AG04450 (cell line): Measurements from ENCODE around the gene ZNF608. TPM values are rescaled to one million over a fixed set of nuclear protein-coding genes. Genes with fewer than 3 reads are reported as not detected.

Experiments used
- CTCF ChIA-PET: fragments of 300-600, 350-600 bp; formaldehyde crosslinking; extraction: SDS; loops from one replicate; lab custom pipeline; 2022; ENCODE audit warnings: antibody characterized with exemption, inconsistent platforms; lab: Charles Lee
- POLR2A ChIA-PET: fragments of 350-600 bp; formaldehyde crosslinking; extraction: SDS; loops from one replicate; lab custom pipeline; 2021; ENCODE audit warnings: antibody characterized with exemption, inconsistent platforms; lab: Yijun Ruan, JAX
- DNase-seq: peaks from one replicate; pipeline ENCODE4 v3.0.0-alpha.2; 2011; ENCODE audit warnings: low read depth, low spot score
- H3K27ac ChIP-seq: one replicate; pipeline ENCODE4 v1.5.1; 2012; ENCODE audit warnings: low read depth, low read length, control low read depth
- H3K27me3 ChIP-seq: one replicate; pipeline ENCODE4 v1.6.0; 2012; ENCODE audit warnings: low read length; ENCODE audit not compliant: control insufficient read depth, insufficient read depth
- H3K4me3 ChIP-seq: 2 replicates; pipeline ENCODE4 v1.5.1; 2011; ENCODE audit warnings: mild to moderate bottlenecking, low read depth, low read length, control low read depth
- H3K9me3 ChIP-seq: 2 replicates; pipeline ENCODE4 v1.5.1; 2012; ENCODE audit warnings: low read length; ENCODE audit not compliant: control insufficient read depth, insufficient read depth
- polyA plus RNA-seq: library from polyadenylated mRNA; depleted of rRNA; stranded (reverse); fragments of >200 nt; gene quantifications from 2 replicates; pipeline ENCODE4 v1.2.3, GENCODE V29; 2011
- TF ChIP-seq, protein P1 (sequence below): IDR thresholded peaks from 2 replicates; pipeline ENCODE4 v1.5.1; 2011; ENCODE audit warnings: low read depth, low read length, control low read depth, inconsistent platforms

ZNF608 gene
- polyA plus RNA-seq, 1 experiment: 13.0 TPM

DNA sequence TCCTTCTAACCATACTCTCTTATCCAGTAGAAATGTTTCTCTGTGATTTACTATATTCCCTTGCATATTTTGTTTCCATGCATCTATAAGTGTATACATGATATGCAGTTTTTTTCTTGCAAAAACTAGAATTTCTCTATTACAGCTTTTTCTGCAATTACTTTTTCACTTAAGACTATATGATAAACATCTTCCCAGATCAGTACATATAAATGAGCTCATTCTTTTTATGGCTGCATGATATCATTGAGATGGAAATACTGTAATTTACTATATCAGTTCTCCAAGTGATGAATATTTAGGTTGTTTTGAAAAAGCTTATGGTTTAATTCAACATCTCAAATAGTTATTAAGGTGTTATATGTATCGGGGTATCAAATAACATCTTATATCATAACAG lies 18.1 kb upstream of the ZNF608 start:
- TF ChIP-seq, protein P1, sequence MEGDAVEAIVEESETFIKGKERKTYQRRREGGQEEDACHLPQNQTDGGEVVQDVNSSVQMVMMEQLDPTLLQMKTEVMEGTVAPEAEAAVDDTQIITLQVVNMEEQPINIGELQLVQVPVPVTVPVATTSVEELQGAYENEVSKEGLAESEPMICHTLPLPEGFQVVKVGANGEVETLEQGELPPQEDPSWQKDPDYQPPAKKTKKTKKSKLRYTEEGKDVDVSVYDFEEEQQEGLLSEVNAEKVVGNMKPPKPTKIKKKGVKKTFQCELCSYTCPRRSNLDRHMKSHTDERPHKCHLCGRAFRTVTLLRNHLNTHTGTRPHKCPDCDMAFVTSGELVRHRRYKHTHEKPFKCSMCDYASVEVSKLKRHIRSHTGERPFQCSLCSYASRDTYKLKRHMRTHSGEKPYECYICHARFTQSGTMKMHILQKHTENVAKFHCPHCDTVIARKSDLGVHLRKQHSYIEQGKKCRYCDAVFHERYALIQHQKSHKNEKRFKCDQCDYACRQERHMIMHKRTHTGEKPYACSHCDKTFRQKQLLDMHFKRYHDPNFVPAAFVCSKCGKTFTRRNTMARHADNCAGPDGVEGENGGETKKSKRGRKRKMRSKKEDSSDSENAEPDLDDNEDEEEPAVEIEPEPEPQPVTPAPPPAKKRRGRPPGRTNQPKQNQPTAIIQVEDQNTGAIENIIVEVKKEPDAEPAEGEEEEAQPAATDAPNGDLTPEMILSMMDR: no peak
- Histone ChIP-seq H3K27ac (no peak overlapping the region), H3K9me3 (no peaks in the 10 kb centered on the region), H3K4me3 (no peak overlapping the region), H3K27me3 (no peaks in the 10 kb centered on the region)
- no peak for DNase-seq
- POLR2A ChIA-PET: interaction anchor here (0.5 kb wide), 1 partner anchor 472 kb away, joined by 4 read pairs; no protein-coding TSS in a partner anchor
- CTCF ChIA-PET: no interaction called here

DNA sequence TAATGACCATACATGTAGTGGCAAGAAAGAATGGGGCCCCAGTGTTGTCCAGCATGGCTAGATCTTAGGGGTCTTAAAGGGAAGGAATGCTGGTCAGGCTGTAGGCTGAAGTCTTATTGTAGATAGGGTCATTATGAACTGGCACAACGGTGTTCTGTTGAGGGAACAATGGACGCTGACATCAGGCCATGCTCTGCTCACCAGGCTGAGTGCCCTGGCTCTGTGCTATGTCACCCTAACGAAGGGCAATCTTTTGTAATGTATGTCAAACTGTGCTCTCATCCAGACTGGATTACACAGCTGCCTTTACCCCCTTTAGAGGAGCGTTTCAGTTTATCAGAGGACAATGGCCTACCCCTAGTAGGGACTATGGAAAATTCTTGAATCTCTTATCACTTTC lies 14.6 kb upstream of the ZNF608 start:
- TF ChIP-seq, protein P1: no peak
- POLR2A ChIA-PET: no interaction called here

DNA sequence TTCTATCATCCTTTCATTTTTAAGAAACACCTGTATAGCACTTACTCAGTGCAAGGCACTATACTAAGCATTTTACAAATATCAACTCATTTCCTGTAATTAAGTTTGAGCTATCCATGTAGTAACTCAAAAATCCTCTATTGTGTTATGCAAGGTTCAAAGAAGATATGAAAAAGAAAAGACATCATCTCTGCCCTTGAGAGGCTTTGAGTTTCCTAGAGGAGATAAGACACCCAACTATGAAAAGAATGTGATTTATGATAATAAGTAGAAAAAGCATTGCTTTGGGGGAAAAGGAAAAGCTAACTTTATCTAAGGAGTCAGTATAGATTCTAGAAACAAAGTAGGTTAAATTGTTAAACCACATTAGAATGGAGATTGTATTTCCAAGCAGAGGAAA lies 14.2 kb upstream of the ZNF608 start:
- no peaks in the 10 kb centered on the region for H3K27me3 ChIP-seq
- CTCF ChIA-PET: no interaction called here
- H3K9me3 ChIP-seq: no peaks in the 10 kb centered on the region
- TF ChIP-seq, protein P1: no peak
- POLR2A ChIA-PET: no interaction called here
- no peak for DNase-seq
- H3K4me3 ChIP-seq: no peak overlapping the region
- no peak overlapping the region for H3K27ac ChIP-seq

More for the DNA sequence above, 14.6 kb upstream of the ZNF608 start:
- CTCF ChIA-PET: no interaction called here
- DNase-seq: no peak
- H3K4me3 ChIP-seq: no peak overlapping the region
- no peaks in the 10 kb centered on the region for H3K9me3 ChIP-seq
- no peak overlapping the region for H3K27ac ChIP-seq
- H3K27me3 ChIP-seq: no peaks in the 10 kb centered on the region

DNA sequence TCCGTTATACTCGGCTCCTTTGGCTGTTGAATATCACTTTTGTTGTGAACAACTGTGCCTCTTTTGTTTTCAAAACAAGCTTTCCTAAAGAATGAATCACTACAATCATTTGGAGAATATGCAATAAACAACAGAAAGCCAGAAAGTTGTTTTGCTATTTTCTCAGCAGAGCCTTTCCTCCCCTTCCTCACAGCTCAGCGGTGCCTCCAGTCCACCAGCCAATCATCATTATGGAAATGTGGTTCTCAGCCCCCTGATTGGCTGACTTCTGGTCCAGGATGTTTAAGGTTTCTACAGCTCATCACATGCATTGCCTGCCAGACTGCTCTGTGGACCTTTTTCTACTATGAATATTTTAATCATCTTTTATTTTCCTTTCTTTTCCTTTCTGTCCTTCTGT lies 9.1 kb upstream of the ZNF608 start:
- no peak for DNase-seq
- ChIA-PET POLR2A (no interaction called here), CTCF (no interaction called here)
- TF ChIP-seq, protein P1: no peak
- no peaks in the 10 kb centered on the region for H3K9me3 ChIP-seq
- H3K4me3 ChIP-seq: no peak overlapping the region
- no peak overlapping the region for H3K27ac ChIP-seq
- no peaks in the 10 kb centered on the region for H3K27me3 ChIP-seq

DNA sequence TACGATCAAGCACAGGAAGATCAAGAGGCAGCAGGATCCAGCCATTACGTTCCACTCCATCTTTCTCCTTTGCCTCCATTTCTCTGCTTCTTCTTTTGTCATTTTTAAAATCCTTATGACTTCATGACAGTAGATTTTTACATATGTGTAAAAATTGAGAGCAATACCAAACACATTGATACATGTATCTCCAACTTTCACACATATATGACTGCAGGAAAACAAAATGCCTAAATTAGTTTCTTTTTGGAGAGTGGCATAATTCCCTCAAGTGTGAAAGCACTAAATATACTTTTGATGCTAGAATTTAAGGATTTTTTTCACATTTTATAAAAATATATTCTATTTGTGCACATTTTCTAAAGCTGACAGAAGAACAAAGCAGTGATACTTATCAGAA lies 8.6 kb upstream of the ZNF608 start:
- TF ChIP-seq, protein P1: no peak
- no peak for DNase-seq
- H3K27ac ChIP-seq: no peak overlapping the region
- ChIA-PET CTCF (no interaction called here), POLR2A (no interaction called here)
- no peaks in the 10 kb centered on the region for H3K9me3 ChIP-seq
- no peaks in the 10 kb centered on the region for H3K27me3 ChIP-seq
- H3K4me3 ChIP-seq: no peak overlapping the region
